Prostate gland (tissue), 2 donors: Measurements from ENCODE around the gene TPD52L2.

Source experiments
- POLR2A ChIP-seq: fragments of 450-650 bp; IDR thresholded peaks from one replicate; pipeline ENCODE4 v1.6.1; 2016; ENCODE audit warnings: antibody characterized with exemption, mild to moderate bottlenecking
- POLR2AphosphoS5 ChIP-seq: sonication (generic); formaldehyde crosslinking; IDR thresholded peaks from one replicate; pipeline ENCODE4 v1.6.1; 2017; ENCODE audit warnings: antibody characterized with exemption
- TF ChIP-seq, protein P1 (sequence below), 4 experiments: fragments of 200-600 bp in 2 of 4; fragments of 450-650 bp in 2 of 4; sonication (generic) in 2 of 4; IDR thresholded peaks; 1 replicate in 3 of 4; 2 replicates in 1 of 4; pipeline ENCODE4 v1.5.1; 2016 to 2019; ENCODE audit warnings: antibody characterized with exemption in 4 of 4, mild to moderate bottlenecking in 2 of 4, moderate library complexity in 2 of 4

DNA sequence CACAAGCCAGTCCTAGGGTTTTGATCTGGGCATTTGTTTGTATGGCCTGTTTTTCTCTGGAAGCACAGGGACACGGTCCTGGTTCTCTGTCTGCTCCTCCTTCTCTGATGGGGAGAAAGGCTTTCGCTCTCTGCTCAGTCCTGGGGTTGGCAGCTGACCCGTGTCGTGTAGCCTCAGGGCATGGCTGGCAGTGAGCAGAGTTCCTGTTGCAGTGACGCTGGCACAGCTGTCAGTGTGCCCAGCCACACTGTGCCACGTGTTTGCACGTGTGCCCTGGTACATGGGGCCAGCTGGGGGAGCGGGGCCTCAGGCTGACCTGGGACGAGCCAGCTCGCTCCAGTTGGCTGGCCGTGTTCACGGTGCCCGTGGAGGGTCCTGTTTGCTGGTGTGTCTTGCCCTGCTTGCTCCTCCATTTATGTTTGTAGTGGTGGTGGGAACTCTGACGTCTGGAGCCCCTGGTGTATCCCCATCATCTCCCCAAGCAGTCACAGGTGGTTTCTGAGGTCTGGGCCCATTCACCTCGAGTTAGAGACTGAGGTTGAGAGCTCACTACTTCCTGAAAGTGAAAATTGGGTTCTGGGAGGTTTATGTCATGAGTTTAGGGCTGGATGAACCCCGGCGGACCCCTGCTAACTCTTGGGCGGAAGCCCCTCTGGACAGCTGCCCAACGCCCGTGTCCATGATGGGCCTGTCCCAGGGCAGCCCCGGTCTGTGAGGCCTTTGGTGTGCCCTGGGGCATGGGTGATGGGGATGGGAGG is 19.6 kb downstream of the TPD52L2 start:
- TF ChIP-seq, protein P1, sequence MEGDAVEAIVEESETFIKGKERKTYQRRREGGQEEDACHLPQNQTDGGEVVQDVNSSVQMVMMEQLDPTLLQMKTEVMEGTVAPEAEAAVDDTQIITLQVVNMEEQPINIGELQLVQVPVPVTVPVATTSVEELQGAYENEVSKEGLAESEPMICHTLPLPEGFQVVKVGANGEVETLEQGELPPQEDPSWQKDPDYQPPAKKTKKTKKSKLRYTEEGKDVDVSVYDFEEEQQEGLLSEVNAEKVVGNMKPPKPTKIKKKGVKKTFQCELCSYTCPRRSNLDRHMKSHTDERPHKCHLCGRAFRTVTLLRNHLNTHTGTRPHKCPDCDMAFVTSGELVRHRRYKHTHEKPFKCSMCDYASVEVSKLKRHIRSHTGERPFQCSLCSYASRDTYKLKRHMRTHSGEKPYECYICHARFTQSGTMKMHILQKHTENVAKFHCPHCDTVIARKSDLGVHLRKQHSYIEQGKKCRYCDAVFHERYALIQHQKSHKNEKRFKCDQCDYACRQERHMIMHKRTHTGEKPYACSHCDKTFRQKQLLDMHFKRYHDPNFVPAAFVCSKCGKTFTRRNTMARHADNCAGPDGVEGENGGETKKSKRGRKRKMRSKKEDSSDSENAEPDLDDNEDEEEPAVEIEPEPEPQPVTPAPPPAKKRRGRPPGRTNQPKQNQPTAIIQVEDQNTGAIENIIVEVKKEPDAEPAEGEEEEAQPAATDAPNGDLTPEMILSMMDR (IDR thresholded peaks at IDR 0.05), result no peak
- peak; percentile 57 for TF ChIP-seq POLR2AphosphoS5
- TF ChIP-seq POLR2A, result no peak
